GM21528 (cell line): ENCODE results near the gene VCAM1.
"Not testable (repeated sequence)": the region's sequence is repeated elsewhere in the genome, so short reads cannot be mapped to it uniquely, and the experiment has no call there.

Source experiments
- ATAC-seq: cut with Tn5 transposase; IDR thresholded peaks from one replicate; pipeline ENCODE4 v1.9.1; 2021; ENCODE audit warnings: mild to moderate bottlenecking, moderate library complexity; ENCODE audit not compliant: unreplicated experiment, low FRiP score

The VCAM1 gene

GRCh38 chr1:100774370-100774769 is 54.8 kb downstream of the VCAM1 start:
- no peak for ATAC-seq

- no peak for ATAC-seq
Observed at GRCh38 chr1:100775483-100775882, 55.9 kb downstream of the VCAM1 start.

GRCh38 chr1:100778748-100779147 is 59.2 kb downstream of the VCAM1 start:
- no peak for ATAC-seq

- ATAC-seq, result no peak
Observed at GRCh38 chr1:100780814-100781213, 61.3 kb downstream of the VCAM1 start.

GRCh38 chr1:100781728-100782127 is 62.2 kb downstream of the VCAM1 start:
- ATAC-seq, result not testable (repeated sequence)

- ATAC-seq, result no peak
Observed at GRCh38 chr1:100782473-100783039, 63.0 kb downstream of the VCAM1 start.

GRCh38 chr1:100785470-100786052 is 66.0 kb downstream of the VCAM1 start:
- no peak for ATAC-seq

- no peak for ATAC-seq
Observed at GRCh38 chr1:100786870-100787269, 67.3 kb downstream of the VCAM1 start.
